ENCODE measurements around the gene SH3BP1. TPM values are rescaled to one million over a fixed set of nuclear protein-coding genes. Genes with fewer than 3 reads are reported as not detected.

SH3BP1 gene
- total and polyA plus RNA-seq, 9 of the 15 experiments (the other 6 are each of a cell fraction or from before 2014, with no cell fraction given): 0.10 to 36.2 (median 10.4) TPM

DNA sequence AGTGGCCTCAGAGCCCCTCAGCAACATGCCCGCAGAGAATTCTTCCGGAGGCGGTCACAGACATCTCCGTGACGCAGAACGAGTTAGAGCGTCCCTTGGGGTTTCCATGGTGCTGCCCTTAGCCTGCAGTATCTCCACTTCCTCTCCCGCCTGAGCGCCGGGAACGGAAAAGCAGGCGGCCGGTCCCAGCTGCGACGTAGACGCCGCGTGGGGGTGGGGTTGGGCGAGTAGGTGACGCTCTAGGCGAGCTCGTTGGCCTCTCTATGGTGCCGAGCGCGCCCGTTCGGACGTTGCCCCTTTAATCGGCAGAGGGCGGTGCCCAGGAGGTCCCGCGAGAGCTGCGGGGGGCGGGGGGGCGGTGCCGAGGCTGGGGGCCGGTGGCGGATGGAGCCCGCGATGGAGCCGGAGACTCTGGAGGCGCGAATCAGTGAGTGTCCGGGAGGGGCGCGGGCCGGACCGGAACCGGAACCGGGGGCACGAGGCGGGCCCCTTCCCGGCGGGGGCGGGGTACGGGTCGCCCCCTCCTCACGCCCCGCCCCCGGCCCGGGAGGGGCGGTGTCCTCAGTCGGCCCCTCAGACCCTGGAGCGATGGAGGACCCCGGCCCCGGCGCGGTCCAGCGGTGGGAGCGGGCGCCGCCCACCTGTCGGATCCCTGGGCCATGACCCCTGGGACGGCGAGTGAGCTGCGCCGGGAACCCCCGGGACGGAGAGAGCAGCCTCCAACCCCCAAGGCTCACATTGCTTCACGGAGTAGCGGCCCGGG lies 30.8 kb upstream of the SH3BP1 start, which contains the start of gene GGA1 (continued):
- no peak for TF ChIP-seq ZNF197 (CRISPR knock-in tag; IDR thresholded peaks at IDR 0.05; ENCODE audit: low read depth)
- TF ChIP-seq, protein P1, sequence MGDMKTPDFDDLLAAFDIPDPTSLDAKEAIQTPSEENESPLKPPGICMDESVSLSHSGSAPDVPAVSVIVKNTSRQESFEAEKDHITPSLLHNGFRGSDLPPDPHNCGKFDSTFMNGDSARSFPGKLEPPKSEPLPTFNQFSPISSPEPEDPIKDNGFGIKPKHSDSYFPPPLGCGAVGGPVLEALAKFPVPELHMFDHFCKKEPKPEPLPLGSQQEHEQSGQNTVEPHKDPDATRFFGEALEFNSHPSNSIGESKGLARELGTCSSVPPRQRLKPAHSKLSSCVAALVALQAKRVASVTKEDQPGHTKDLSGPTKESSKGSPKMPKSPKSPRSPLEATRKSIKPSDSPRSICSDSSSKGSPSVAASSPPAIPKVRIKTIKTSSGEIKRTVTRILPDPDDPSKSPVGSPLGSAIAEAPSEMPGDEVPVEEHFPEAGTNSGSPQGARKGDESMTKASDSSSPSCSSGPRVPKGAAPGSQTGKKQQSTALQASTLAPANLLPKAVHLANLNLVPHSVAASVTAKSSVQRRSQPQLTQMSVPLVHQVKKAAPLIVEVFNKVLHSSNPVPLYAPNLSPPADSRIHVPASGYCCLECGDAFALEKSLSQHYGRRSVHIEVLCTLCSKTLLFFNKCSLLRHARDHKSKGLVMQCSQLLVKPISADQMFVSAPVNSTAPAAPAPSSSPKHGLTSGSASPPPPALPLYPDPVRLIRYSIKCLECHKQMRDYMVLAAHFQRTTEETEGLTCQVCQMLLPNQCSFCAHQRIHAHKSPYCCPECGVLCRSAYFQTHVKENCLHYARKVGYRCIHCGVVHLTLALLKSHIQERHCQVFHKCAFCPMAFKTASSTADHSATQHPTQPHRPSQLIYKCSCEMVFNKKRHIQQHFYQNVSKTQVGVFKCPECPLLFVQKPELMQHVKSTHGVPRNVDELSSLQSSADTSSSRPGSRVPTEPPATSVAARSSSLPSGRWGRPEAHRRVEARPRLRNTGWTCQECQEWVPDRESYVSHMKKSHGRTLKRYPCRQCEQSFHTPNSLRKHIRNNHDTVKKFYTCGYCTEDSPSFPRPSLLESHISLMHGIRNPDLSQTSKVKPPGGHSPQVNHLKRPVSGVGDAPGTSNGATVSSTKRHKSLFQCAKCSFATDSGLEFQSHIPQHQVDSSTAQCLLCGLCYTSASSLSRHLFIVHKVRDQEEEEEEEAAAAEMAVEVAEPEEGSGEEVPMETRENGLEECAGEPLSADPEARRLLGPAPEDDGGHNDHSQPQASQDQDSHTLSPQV (IDR thresholded peaks at IDR 0.05): no peak
- TF ChIP-seq PYGO2 (tag; IDR thresholded peaks at IDR 0.05): no peak
- TF ChIP-seq NFATC3 (IDR thresholded peaks at IDR 0.05): no peak
- no peak for TF ChIP-seq KLF10 (CRISPR knock-in tag; IDR thresholded peaks at IDR 0.05)
- TF ChIP-seq SNAPC5 (CRISPR knock-in tag; IDR thresholded peaks at IDR 0.05): no peak
- TF ChIP-seq ZBTB1 (CRISPR knock-in tag; IDR thresholded peaks at IDR 0.05; ENCODE audit: borderline replicate concordance, low read depth): no peak
- TF ChIP-seq ZFP36 (IDR thresholded peaks at IDR 0.05; ENCODE audit: low read depth, low read length, partially characterized antibody): no peak
- peak; percentile 90 for TF ChIP-seq NEUROD1 (IDR thresholded peaks at IDR 0.05; ENCODE audit: borderline replicate concordance, low read depth, low read length, partially characterized antibody)
- TF ChIP-seq, protein P2, sequence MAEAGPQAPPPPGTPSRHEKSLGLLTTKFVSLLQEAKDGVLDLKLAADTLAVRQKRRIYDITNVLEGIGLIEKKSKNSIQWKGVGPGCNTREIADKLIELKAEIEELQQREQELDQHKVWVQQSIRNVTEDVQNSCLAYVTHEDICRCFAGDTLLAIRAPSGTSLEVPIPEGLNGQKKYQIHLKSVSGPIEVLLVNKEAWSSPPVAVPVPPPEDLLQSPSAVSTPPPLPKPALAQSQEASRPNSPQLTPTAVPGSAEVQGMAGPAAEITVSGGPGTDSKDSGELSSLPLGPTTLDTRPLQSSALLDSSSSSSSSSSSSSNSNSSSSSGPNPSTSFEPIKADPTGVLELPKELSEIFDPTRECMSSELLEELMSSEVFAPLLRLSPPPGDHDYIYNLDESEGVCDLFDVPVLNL (CRISPR knock-in tag; IDR thresholded peaks at IDR 0.05; ENCODE audit: low read depth): no peak
- peak in 1 of 2 experiments; percentile 69; a peak in 1 of 4 replicates for TF ChIP-seq BCLAF1 (IDR thresholded peaks at IDR 0.05; ENCODE audit: borderline replicate concordance in 1 of 2, control insufficient read depth in 1 of 2, low read depth in 2 of 2, low read length in 1 of 2)
- TF ChIP-seq ZNF589 (CRISPR knock-in tag; IDR thresholded peaks at IDR 0.05; ENCODE audit: low read depth): no peak
- no peak for TF ChIP-seq DMBX1 (CRISPR knock-in tag; IDR thresholded peaks at IDR 0.05; ENCODE audit: borderline replicate concordance)
- no peak for TF ChIP-seq NONO (IDR thresholded peaks at IDR 0.05; ENCODE audit: low read depth in 2 of 2, low read length in 1 of 2)
- no peak for TF ChIP-seq ZKSCAN8 (CRISPR knock-in tag; IDR thresholded peaks at IDR 0.05)
- no peak for TF ChIP-seq THRAP3 (IDR thresholded peaks at IDR 0.05; ENCODE audit: borderline replicate concordance)
